Stimulated activated naive CD8-positive, alpha-beta T cell treated with anti-CD3 and anti-CD28 coated beads, Interleukin-15, Interleukin-2, amounts not matched to agents 100 ng/mL and 50 ng/mL, for 24 hours (primary cell): ENCODE results near the gene APOA4.

ENCODE experiments used
- H3K27ac Mint-ChIP-seq: one replicate; pipeline ENCODE4 v1.8.0; 2021; ENCODE audit warnings: mild to moderate bottlenecking, mixed read lengths
- H3K27me3 Mint-ChIP-seq: one replicate; pipeline ENCODE4 v1.8.0; 2021; ENCODE audit warnings: mixed read lengths
- H3K36me3 Mint-ChIP-seq: one replicate; pipeline ENCODE4 v1.8.0; 2021; ENCODE audit warnings: low read depth, mixed read lengths
- H3K4me1 Mint-ChIP-seq: one replicate; pipeline ENCODE4 v1.8.0; 2021; ENCODE audit warnings: low read depth, mixed read lengths
- H3K4me3 Mint-ChIP-seq: one replicate; pipeline ENCODE4 v1.8.0; 2021; ENCODE audit warnings: mild to moderate bottlenecking, mixed read lengths
- H3K9me3 Mint-ChIP-seq: one replicate; pipeline ENCODE4 v1.8.0; 2021; ENCODE audit warnings: mixed read lengths

APOA4 gene

DNA sequence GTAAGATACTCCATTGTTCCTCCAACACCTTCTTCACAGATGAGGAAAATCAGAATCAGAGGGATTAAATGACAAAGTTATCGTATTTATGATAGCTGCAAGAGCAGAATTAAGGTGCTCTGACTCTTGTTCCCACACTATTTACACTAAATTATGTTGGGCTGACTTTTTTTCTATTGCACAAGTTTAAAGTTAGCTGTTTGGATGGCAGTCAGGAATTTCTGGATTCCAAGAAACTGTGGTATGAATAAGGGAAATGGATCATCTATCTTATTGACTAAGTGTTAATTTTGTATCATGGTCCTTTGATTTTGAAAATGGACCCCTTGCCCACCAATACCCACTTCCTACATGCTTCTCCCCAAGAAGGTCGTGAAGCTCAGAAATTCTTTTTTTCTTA is 34.2 kb upstream of the APOA4 start:
- H3K9me3 Mint-ChIP-seq = no peaks in the 10 kb centered on the region
- peaks cover 69% of the 10 kb centered on the region for H3K36me3 Mint-ChIP-seq
- no peak overlapping the region for H3K27ac Mint-ChIP-seq
- H3K27me3 Mint-ChIP-seq = no peaks in the 10 kb centered on the region
- H3K4me3 Mint-ChIP-seq = no peak overlapping the region
- peaks cover 40% of the 10 kb centered on the region for H3K4me1 Mint-ChIP-seq

GRCh38 chr11:116856423-116856822 is 33.3 kb upstream of the APOA4 start:
- Mint-ChIP-seq H3K36me3 (peaks cover 60% of the 10 kb centered on the region), H3K27me3 (no peaks in the 10 kb centered on the region), H3K27ac (no peak overlapping the region), H3K4me3 (no peak overlapping the region), H3K4me1 (peaks cover 49% of the 10 kb centered on the region), H3K9me3 (no peaks in the 10 kb centered on the region)

- H3K4me1 Mint-ChIP-seq = peaks cover 56% of the 10 kb centered on the region
- H3K27ac Mint-ChIP-seq = peak overlapping the region; percentile 29
- H3K4me3 Mint-ChIP-seq = no peak overlapping the region
- no peaks in the 10 kb centered on the region for H3K9me3 Mint-ChIP-seq
- H3K36me3 Mint-ChIP-seq = peaks cover 51% of the 10 kb centered on the region
- no peaks in the 10 kb centered on the region for H3K27me3 Mint-ChIP-seq
Observed at GRCh38 chr11:116855413-116855812, 32.3 kb upstream of the APOA4 start.

DNA sequence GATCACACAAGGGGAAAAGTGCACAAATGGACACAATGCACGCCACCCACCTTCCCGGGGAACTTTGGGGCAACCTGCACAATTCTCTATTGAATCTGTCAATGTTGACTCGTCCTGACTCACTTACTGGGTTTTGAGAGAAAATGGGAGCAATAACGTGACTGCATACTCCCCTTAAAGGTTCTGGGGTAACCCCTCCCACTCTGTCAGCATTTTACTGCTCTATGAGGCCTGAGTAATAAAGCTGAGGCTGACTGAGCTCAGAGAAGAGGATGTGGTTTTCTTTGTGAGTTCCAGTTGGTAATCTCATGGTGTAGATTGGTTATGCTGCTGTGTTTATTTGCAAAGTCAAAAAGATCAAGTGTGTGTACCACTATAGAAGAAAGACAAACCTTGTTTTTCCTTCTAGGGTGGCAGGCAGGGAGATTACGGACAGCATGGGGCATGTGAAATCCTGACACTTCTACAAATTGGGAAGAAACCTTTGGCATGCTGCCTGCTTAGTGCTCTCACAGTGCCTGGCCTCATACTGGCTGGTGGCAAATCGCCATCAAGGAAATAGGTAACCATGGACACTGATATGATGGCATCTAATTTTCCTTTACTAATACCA is 30.5 kb upstream of the APOA4 start:
- Mint-ChIP-seq H3K4me1 (peaks cover 59% of the 10 kb centered on the region), H3K36me3 (peaks cover 50% of the 10 kb centered on the region), H3K27ac (peak overlapping the region; percentile 95), H3K9me3 (no peaks in the 10 kb centered on the region), H3K4me3 (peak overlapping the region; percentile 66), H3K27me3 (no peaks in the 10 kb centered on the region)

- Mint-ChIP-seq H3K4me1 (peaks cover 59% of the 10 kb centered on the region), H3K36me3 (peaks cover 39% of the 10 kb centered on the region), H3K27ac (peak overlapping the region; percentile 95)
Observed at GRCh38 chr11:116852261-116853031, 29.3 kb upstream of the APOA4 start.

GRCh38 chr11:116851626-116852025 is 28.5 kb upstream of the APOA4 start:
- Mint-ChIP-seq H3K27ac (peak overlapping the region; percentile 95), H3K4me3 (peak overlapping the region; percentile 73), H3K27me3 (no peaks in the 10 kb centered on the region), H3K36me3 (peaks cover 40% of the 10 kb centered on the region), H3K4me1 (peaks cover 59% of the 10 kb centered on the region), H3K9me3 (no peaks in the 10 kb centered on the region)

More at GRCh38 chr11:116852261-116853031, 29.3 kb upstream of the APOA4 start:
- peak overlapping the region; percentile 73 for H3K4me3 Mint-ChIP-seq
- H3K9me3 Mint-ChIP-seq = no peaks in the 10 kb centered on the region
- no peaks in the 10 kb centered on the region for H3K27me3 Mint-ChIP-seq

- Mint-ChIP-seq H3K27me3 (no peaks in the 10 kb centered on the region), H3K36me3 (peaks cover 41% of the 10 kb centered on the region), H3K4me3 (no peak overlapping the region), H3K9me3 (no peaks in the 10 kb centered on the region), H3K27ac (peak overlapping the region; percentile 7), H3K4me1 (peaks cover 41% of the 10 kb centered on the region)
Observed at GRCh38 chr11:116849486-116849885, 26.4 kb upstream of the APOA4 start.

GRCh38 chr11:116849060-116849459 is 26.0 kb upstream of the APOA4 start:
- Mint-ChIP-seq H3K36me3 (peaks cover 37% of the 10 kb centered on the region), H3K9me3 (no peaks in the 10 kb centered on the region), H3K4me1 (peaks cover 37% of the 10 kb centered on the region), H3K27me3 (no peaks in the 10 kb centered on the region), H3K4me3 (no peak overlapping the region), H3K27ac (no peak overlapping the region)

DNA sequence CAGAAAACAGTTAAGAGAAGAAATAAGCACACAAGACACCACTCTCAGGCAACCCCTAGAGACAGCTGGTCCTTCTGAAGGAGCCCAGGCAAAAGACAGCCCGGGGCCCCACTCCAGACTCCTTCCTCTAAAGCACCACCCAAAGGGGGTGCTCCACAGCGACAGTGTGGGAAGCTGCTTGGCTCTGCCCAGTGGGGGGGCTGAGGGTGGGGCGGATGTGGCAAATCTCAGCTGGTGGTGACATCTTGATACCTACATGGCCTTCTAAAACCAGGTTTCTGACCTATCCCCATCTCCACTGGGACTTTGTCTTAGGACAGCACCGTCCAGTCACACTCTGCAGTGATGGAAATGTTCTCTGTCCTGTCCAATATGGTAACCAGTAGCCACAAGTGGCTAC is 24.5 kb upstream of the APOA4 start:
- H3K27ac Mint-ChIP-seq = no peak overlapping the region
- no peaks in the 10 kb centered on the region for H3K9me3 Mint-ChIP-seq
- no peaks in the 10 kb centered on the region for H3K27me3 Mint-ChIP-seq
- H3K36me3 Mint-ChIP-seq = peaks cover 37% of the 10 kb centered on the region
- peaks cover 23% of the 10 kb centered on the region for H3K4me1 Mint-ChIP-seq
- no peak overlapping the region for H3K4me3 Mint-ChIP-seq

DNA sequence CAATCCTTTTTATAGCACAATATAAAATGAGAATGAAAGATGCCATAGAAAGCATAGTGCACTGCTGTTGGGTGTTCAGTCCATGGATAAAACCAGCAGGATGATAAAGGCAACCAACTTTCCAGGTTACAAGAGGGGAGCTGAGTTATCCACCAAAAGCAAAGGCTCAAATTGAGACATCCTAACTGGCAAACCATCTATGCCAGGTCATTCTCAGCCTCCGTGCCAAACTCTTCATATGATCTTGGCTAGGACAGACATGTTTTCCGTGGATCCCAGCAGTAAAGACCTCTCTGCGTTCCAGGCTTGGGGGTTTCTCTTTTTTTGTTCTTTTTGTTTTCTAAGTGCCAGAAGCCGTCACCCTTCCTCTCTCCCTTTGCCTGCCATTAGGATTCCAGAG is 21.6 kb upstream of the APOA4 start:
- H3K27ac Mint-ChIP-seq = no peak overlapping the region
- H3K36me3 Mint-ChIP-seq = peaks cover 29% of the 10 kb centered on the region
- H3K4me3 Mint-ChIP-seq = no peak overlapping the region
- no peaks in the 10 kb centered on the region for H3K27me3 Mint-ChIP-seq
- H3K4me1 Mint-ChIP-seq = no peaks in the 10 kb centered on the region
- no peaks in the 10 kb centered on the region for H3K9me3 Mint-ChIP-seq

- peaks cover 26% of the 10 kb centered on the region for H3K36me3 Mint-ChIP-seq
- H3K27ac Mint-ChIP-seq = no peak overlapping the region
- H3K27me3 Mint-ChIP-seq = no peaks in the 10 kb centered on the region
Observed at GRCh38 chr11:116843661-116844060, 20.6 kb upstream of the APOA4 start.

DNA sequence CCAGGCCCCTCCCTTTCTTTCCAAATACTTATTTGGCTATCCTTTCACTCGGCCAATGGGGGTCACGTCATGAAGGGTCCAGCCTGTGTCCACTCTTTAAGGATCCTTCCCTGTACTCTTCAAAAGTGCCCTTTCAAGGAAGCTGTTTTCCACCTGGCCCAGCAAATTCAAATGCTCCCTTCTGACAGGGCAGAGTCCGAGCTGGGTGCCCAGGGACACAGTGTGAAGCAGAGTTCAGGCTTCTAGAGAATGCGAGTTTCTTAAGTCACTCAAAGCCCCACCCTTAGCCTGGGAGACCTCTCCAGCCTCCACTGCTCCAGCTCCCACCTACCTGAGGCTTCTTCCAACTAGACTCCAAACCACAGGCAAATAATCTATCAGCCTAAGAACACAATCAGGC is 19.8 kb upstream of the APOA4 start:
- H3K36me3 Mint-ChIP-seq = peaks cover 26% of the 10 kb centered on the region
- no peaks in the 10 kb centered on the region for H3K27me3 Mint-ChIP-seq
- no peaks in the 10 kb centered on the region for H3K9me3 Mint-ChIP-seq
- no peaks in the 10 kb centered on the region for H3K4me1 Mint-ChIP-seq
- no peak overlapping the region for H3K27ac Mint-ChIP-seq
- H3K4me3 Mint-ChIP-seq = no peak overlapping the region

More at GRCh38 chr11:116843661-116844060, 20.6 kb upstream of the APOA4 start:
- Mint-ChIP-seq H3K9me3 (no peaks in the 10 kb centered on the region), H3K4me3 (no peak overlapping the region), H3K4me1 (no peaks in the 10 kb centered on the region)

DNA sequence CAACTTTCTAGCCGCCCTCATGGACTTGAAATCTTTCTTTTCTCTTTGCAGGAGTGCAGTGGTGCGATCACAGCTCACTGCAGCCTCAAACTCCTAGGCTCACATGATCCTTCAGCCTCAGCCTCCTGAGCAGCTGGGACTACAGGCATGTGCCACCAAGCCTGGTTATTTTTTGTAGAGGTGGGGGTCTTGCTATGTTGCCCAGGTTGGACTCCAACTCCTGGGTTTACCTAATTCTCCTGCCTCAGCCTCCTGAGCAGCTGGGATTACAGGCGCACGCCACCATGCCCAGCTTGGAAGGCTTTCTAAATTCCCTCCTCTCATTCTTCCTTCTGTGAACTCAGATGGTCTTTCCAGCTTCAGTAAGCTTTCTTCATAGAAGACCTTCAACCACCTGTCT is 19.0 kb upstream of the APOA4 start:
- H3K4me1 Mint-ChIP-seq = no peaks in the 10 kb centered on the region
- H3K9me3 Mint-ChIP-seq = no peaks in the 10 kb centered on the region
- no peak overlapping the region for H3K4me3 Mint-ChIP-seq
- no peak overlapping the region for H3K27ac Mint-ChIP-seq
- no peaks in the 10 kb centered on the region for H3K27me3 Mint-ChIP-seq
- H3K36me3 Mint-ChIP-seq = peaks cover 22% of the 10 kb centered on the region

GRCh38 chr11:116840746-116841296 is 17.7 kb upstream of the APOA4 start:
- peaks cover 3% of the 10 kb centered on the region for H3K4me1 Mint-ChIP-seq
- peaks cover 9% of the 10 kb centered on the region for H3K36me3 Mint-ChIP-seq
- no peaks in the 10 kb centered on the region for H3K27me3 Mint-ChIP-seq
- no peak overlapping the region for H3K4me3 Mint-ChIP-seq
- H3K9me3 Mint-ChIP-seq = no peaks in the 10 kb centered on the region
- H3K27ac Mint-ChIP-seq = peak overlapping the region; percentile 49

- Mint-ChIP-seq H3K27me3 (no peaks in the 10 kb centered on the region), H3K4me3 (no peak overlapping the region), H3K9me3 (no peaks in the 10 kb centered on the region), H3K27ac (no peak overlapping the region), H3K4me1 (peaks cover 6% of the 10 kb centered on the region), H3K36me3 (peaks cover 6% of the 10 kb centered on the region)
Observed at GRCh38 chr11:116840224-116840745, 17.2 kb upstream of the APOA4 start.
